Measurements from ENCODE around the gene SRGAP1.

GRCh38 chr12:64090047-64090446 lies 245.5 kb downstream of the SRGAP1 start:
- TF ChIP-seq CTCF (IDR thresholded peaks at IDR 0.05) (no peak), EZH2 (IDR thresholded peaks at IDR 0.05) (no peak)
